GM12891 (cell line): ENCODE results near the gene UNC5A.

Experiments
- DNase-seq: peaks from one replicate; pipeline ENCODE4 v3.0.0; 2011; ENCODE audit warnings: low spot score; ENCODE audit not compliant: insufficient read length
- FAIRE-seq: peaks from 2 replicates; lab custom pipeline; 2011; peaks lifted over from hg19 to GRCh38; lab: Jason Lieb, UNC
- PAX5 ChIP-seq: IDR thresholded peaks from 2 replicates; pipeline ENCODE4 v1.6.1; 2011; ENCODE audit warnings: low read length, moderate library complexity, mild to moderate bottlenecking; ENCODE audit not compliant: insufficient read depth, severe bottlenecking
- POLR2A ChIP-seq: IDR thresholded peaks from 2 replicates; pipeline ENCODE4 v1.6.1; 2011; ENCODE audit warnings: low read depth, low read length, control low read depth
- POLR2AphosphoS5 ChIP-seq: IDR thresholded peaks from 2 replicates; pipeline ENCODE4 v1.6.1; 2011; ENCODE audit warnings: low read depth, low read length, control low read depth
- POU2F2 ChIP-seq: IDR thresholded peaks from 2 replicates; pipeline ENCODE4 v1.6.1; 2011; ENCODE audit warnings: low read depth, mild to moderate bottlenecking, control low read depth, low read length, moderate library complexity
- SPI1 ChIP-seq: IDR thresholded peaks from 2 replicates; pipeline ENCODE4 v1.6.1; 2011; ENCODE audit warnings: low read depth, low read length, control low read depth
- TAF1 ChIP-seq: IDR thresholded peaks from 2 replicates; pipeline ENCODE4 v1.6.1; 2011; ENCODE audit warnings: low read depth, low read length, control low read depth

Gene UNC5A

GRCh38 chr5:176812269-176813259 is 2.2 kb downstream of the UNC5A start:
- no peak for DNase-seq
- TF ChIP-seq PAX5 (no peak), SPI1 (no peak), POU2F2 (no peak), POLR2AphosphoS5 (no peak)
- FAIRE-seq = no peak

- DNase-seq (no peak), FAIRE-seq (no peak)
- no peak for TF ChIP-seq POU2F2
- TF ChIP-seq SPI1 = no peak
- no peak for TF ChIP-seq POLR2AphosphoS5
- no peak for TF ChIP-seq POLR2A
- no peak for TF ChIP-seq TAF1
- no peak for TF ChIP-seq PAX5
Measured at GRCh38 chr5:176813587-176814312, 3.4 kb downstream of the UNC5A start.

- TF ChIP-seq POU2F2 (no peak), POLR2AphosphoS5 (no peak), TAF1 (no peak), PAX5 (no peak), SPI1 (no peak), POLR2A (no peak)
- no peak for FAIRE-seq
Measured at GRCh38 chr5:176814313-176814685, 3.9 kb downstream of the UNC5A start.

GRCh38 chr5:176814836-176815438 is 4.6 kb downstream of the UNC5A start:
- TF ChIP-seq PAX5 = no peak
- DNase-seq (no peak), FAIRE-seq (no peak)

More at GRCh38 chr5:176814313-176814685, 3.9 kb downstream of the UNC5A start:
- DNase-seq = no peak

- no peak for FAIRE-seq
- TF ChIP-seq POLR2A (no peak), TAF1 (no peak), POU2F2 (no peak), PAX5 (no peak), POLR2AphosphoS5 (no peak), SPI1 (no peak)
- DNase-seq = no peak
Measured at GRCh38 chr5:176816043-176816745, 5.8 kb downstream of the UNC5A start.

GRCh38 chr5:176816791-176817347 is 6.5 kb downstream of the UNC5A start:
- DNase-seq (no peak), FAIRE-seq (no peak)
- TF ChIP-seq POLR2AphosphoS5 (no peak), POU2F2 (no peak), TAF1 (no peak), SPI1 (no peak), POLR2A (no peak), PAX5 (no peak)

- DNase-seq (no peak), FAIRE-seq (no peak)
- no peak for TF ChIP-seq POLR2AphosphoS5
- no peak for TF ChIP-seq POU2F2
Measured at GRCh38 chr5:176817369-176817840, 7.0 kb downstream of the UNC5A start.

- FAIRE-seq (no peak), DNase-seq (peak; percentile 58)
- TF ChIP-seq POLR2A (no peak), PAX5 (no peak), POU2F2 (no peak), SPI1 (no peak), TAF1 (no peak), POLR2AphosphoS5 (no peak)
Measured at GRCh38 chr5:176817841-176818377, 7.5 kb downstream of the UNC5A start.
